ENCODE data around the gene DYNC1LI1.

GRCh38 chr3:32498252-32498651 lies 72.4 kb downstream of the DYNC1LI1 start:
- TF ChIP-seq POLR2A (IDR thresholded peaks at IDR 0.05; ENCODE audit: low read length) (no peak), GATA1 (IDR thresholded peaks at IDR 0.05; ENCODE audit: low read depth, low read length) (no peak)
